HepG2 (cell line): ENCODE data around the gene CUL5. TPM values are rescaled to one million over a fixed set of nuclear protein-coding genes. Genes with fewer than 3 reads are reported as not detected.
A peak's percentile ranks its signal among the peaks of the same experiment; 100 is the strongest.

Experiments
- ASH2L ChIP-seq: fragments of 300-600, 200-600 bp; sonication (generic); IDR thresholded peaks from 2 replicates; pipeline ENCODE4 v1.7.0; 2017; ENCODE audit warnings: low read depth, mild to moderate bottlenecking, moderate library complexity, mixed read lengths, low read length; ENCODE audit not compliant: insufficient read length
- ELF4 ChIP-seq: sonication (generic); formaldehyde crosslinking; IDR thresholded peaks from 2 replicates; pipeline ENCODE4 v1.5.0; 2020; ENCODE audit warnings: missing genetic modification reagents, mild to moderate bottlenecking, moderate library complexity, borderline replicate concordance
- GATAD1 ChIP-seq: IDR thresholded peaks from 2 replicates; pipeline ENCODE4 v1.6.1; 2016; ENCODE audit warnings: missing genetic modification reagents, missing compliant biosample characterization
- HNF4A ChIP-seq: sonication (generic); formaldehyde crosslinking; IDR thresholded peaks from 2 replicates; pipeline ENCODE4 v1.4.0; 2020; ENCODE audit warnings: missing genetic modification reagents
- JDP2 ChIP-seq: sonication (generic); formaldehyde crosslinking; IDR thresholded peaks from 2 replicates; pipeline ENCODE4 v1.8.1; 2022; ENCODE audit warnings: missing genetic modification reagents, borderline replicate concordance
- MTF1 ChIP-seq: sonication (generic); formaldehyde crosslinking; IDR thresholded peaks from 2 replicates; pipeline ENCODE4 v1.5.0; 2020; ENCODE audit warnings: missing genetic modification reagents
- NR0B2 ChIP-seq: sonication (generic); formaldehyde crosslinking; IDR thresholded peaks from 2 replicates; pipeline ENCODE4 v1.4.0; 2020; ENCODE audit warnings: mild to moderate bottlenecking, missing genetic modification reagents
- NR2F1 ChIP-seq, 2 experiments: fragments of 450-650 bp in 1 of 2; formaldehyde crosslinking in 1 of 2; IDR thresholded peaks; 2 replicates each; pipeline versions ENCODE4 v1.5.0 to v1.6.1; 2016 to 2020; ENCODE audit warnings: mild to moderate bottlenecking in 1 of 2, missing compliant biosample characterization in 1 of 2, missing genetic modification reagents in 1 of 2, moderate library complexity in 1 of 2
- NR3C1 ChIP-seq: sonication (generic); formaldehyde crosslinking; IDR thresholded peaks from 2 replicates; pipeline ENCODE4 v1.4.0; 2020; ENCODE audit warnings: missing genetic modification reagents
- PPARG ChIP-seq: conservative IDR thresholded peaks from 2 replicates; pipeline ENCODE4 v1.6.1; 2016; ENCODE audit warnings: missing biosample characterization, missing genetic modification reagents
- SMARCC2 ChIP-seq: fragments of 450-650 bp; IDR thresholded peaks from 2 replicates; pipeline ENCODE4 v1.6.1; 2017; ENCODE audit warnings: antibody characterized with exemption, mild to moderate bottlenecking
- TBX2 ChIP-seq: sonication (generic); formaldehyde crosslinking; IDR thresholded peaks from 2 replicates; pipeline ENCODE4 v1.5.0; 2020; ENCODE audit warnings: missing genetic modification reagents, mild to moderate bottlenecking, borderline replicate concordance
- ZC3H4 ChIP-seq: sonication (generic); formaldehyde crosslinking; IDR thresholded peaks from 2 replicates; pipeline ENCODE4 v1.4.0; 2020; ENCODE audit warnings: missing genetic modification reagents, borderline replicate concordance
- ZMYM2 ChIP-seq: sonication (generic); formaldehyde crosslinking; IDR thresholded peaks from 2 replicates; pipeline ENCODE4 v1.8.0; 2022; ENCODE audit warnings: mild to moderate bottlenecking, missing genetic modification reagents
- ZMYM4 ChIP-seq: sonication (generic); formaldehyde crosslinking; IDR thresholded peaks from 2 replicates; pipeline ENCODE4 v1.8.1; 2023; ENCODE audit warnings: mild to moderate bottlenecking, missing genetic modification reagents
- ZNF101 ChIP-seq: sonication (generic); formaldehyde crosslinking; IDR thresholded peaks from 2 replicates; pipeline ENCODE4 v1.4.0; 2020; ENCODE audit warnings: mild to moderate bottlenecking, low read depth, missing genetic modification reagents, borderline replicate concordance
- ZNF124 ChIP-seq: sonication (generic); formaldehyde crosslinking; IDR thresholded peaks from 2 replicates; pipeline ENCODE4 v1.4.0; 2020; ENCODE audit warnings: missing genetic modification reagents
- ZNF17 ChIP-seq: sonication (generic); formaldehyde crosslinking; IDR thresholded peaks from 2 replicates; pipeline ENCODE4 v1.5.0; 2020; ENCODE audit warnings: mild to moderate bottlenecking, missing genetic modification reagents
- ZNF232 ChIP-seq: sonication (generic); formaldehyde crosslinking; IDR thresholded peaks from 2 replicates; pipeline ENCODE4 v1.4.0; 2020; ENCODE audit warnings: missing genetic modification reagents, borderline replicate concordance
- ZNF451 ChIP-seq: sonication (generic); formaldehyde crosslinking; IDR thresholded peaks from 2 replicates; pipeline ENCODE4 v1.5.0; 2020; ENCODE audit warnings: mild to moderate bottlenecking, missing genetic modification reagents
- ZNF460 ChIP-seq: sonication (generic); formaldehyde crosslinking; IDR thresholded peaks from 2 replicates; pipeline ENCODE4 v1.5.1; 2020; ENCODE audit warnings: missing genetic modification reagents, mild to moderate bottlenecking, borderline replicate concordance
- ZNF563 ChIP-seq: sonication (generic); formaldehyde crosslinking; IDR thresholded peaks from 2 replicates; pipeline ENCODE4 v1.8.0; 2022; ENCODE audit warnings: mild to moderate bottlenecking, moderate library complexity, missing genetic modification reagents
- ZNF614 ChIP-seq: IDR thresholded peaks from 2 replicates; pipeline ENCODE4 v1.6.1; 2018; ENCODE audit warnings: missing biosample characterization, missing genetic modification reagents, inconsistent platforms, borderline replicate concordance
- ZNF724P ChIP-seq: sonication (generic); formaldehyde crosslinking; IDR thresholded peaks from 2 replicates; pipeline ENCODE4 v1.8.0; 2022; ENCODE audit warnings: missing genetic modification reagents, borderline replicate concordance
- ZNF788 ChIP-seq: sonication (generic); formaldehyde crosslinking; IDR thresholded peaks from 2 replicates; pipeline ENCODE4 v1.5.0; 2020; ENCODE audit warnings: mild to moderate bottlenecking, missing genetic modification reagents, borderline replicate concordance
- ZNF792 ChIP-seq: IDR thresholded peaks from 2 replicates; pipeline ENCODE4 v1.6.1; 2016
- ZNF83 ChIP-seq: sonication (generic); formaldehyde crosslinking; IDR thresholded peaks from 2 replicates; pipeline ENCODE4 v1.4.0; 2020; ENCODE audit warnings: missing genetic modification reagents, mild to moderate bottlenecking, borderline replicate concordance
- ZSCAN21 ChIP-seq: sonication (generic); formaldehyde crosslinking; IDR thresholded peaks from 2 replicates; pipeline ENCODE4 v1.8.0; 2022; ENCODE audit warnings: mild to moderate bottlenecking, missing genetic modification reagents, moderate library complexity, borderline replicate concordance
- polyA plus RNA-seq, 8 experiments: library from polyadenylated mRNA; depleted of rRNA in 3 of 8; stranded (reverse) in 7 of 8; unstranded in 1 of 8; fragments of >200 nt; fragmentation: Illumina TruSeq in 4 of 8; extraction: Trizol in 4 of 8; gene quantifications; 2 replicates each; pipeline versions ENCODE4 v1.2.1 to v1.2.3, GENCODE V29; 2011 to 2016; ENCODE audit warnings: low read depth in 4 of 8, missing spikeins in 1 of 8, mixed read lengths in 1 of 8; ENCODE audit not compliant: insufficient read depth in 1 of 8
- total RNA-seq, 5 experiments: library from RNA; depleted of rRNA; stranded (reverse); fragments of >200 nt; fragmentation: Illumina TruSeq; extraction: Trizol; gene quantifications; 2 replicates each; pipeline ENCODE4 v1.2.3, GENCODE V29; 2016; ENCODE audit warnings: low read depth in 1 of 5
- TF ChIP-seq, protein P1 (sequence below): sonication (generic); formaldehyde crosslinking; IDR thresholded peaks from 2 replicates; pipeline ENCODE4 v1.4.0; 2020; ENCODE audit warnings: missing genetic modification reagents, borderline replicate concordance

Gene CUL5
- total and polyA plus RNA-seq, 2 of the 13 experiments (the other 11 are each of a cell fraction or from before 2014, with no cell fraction given): 7.0 to 24.7 TPM

DNA sequence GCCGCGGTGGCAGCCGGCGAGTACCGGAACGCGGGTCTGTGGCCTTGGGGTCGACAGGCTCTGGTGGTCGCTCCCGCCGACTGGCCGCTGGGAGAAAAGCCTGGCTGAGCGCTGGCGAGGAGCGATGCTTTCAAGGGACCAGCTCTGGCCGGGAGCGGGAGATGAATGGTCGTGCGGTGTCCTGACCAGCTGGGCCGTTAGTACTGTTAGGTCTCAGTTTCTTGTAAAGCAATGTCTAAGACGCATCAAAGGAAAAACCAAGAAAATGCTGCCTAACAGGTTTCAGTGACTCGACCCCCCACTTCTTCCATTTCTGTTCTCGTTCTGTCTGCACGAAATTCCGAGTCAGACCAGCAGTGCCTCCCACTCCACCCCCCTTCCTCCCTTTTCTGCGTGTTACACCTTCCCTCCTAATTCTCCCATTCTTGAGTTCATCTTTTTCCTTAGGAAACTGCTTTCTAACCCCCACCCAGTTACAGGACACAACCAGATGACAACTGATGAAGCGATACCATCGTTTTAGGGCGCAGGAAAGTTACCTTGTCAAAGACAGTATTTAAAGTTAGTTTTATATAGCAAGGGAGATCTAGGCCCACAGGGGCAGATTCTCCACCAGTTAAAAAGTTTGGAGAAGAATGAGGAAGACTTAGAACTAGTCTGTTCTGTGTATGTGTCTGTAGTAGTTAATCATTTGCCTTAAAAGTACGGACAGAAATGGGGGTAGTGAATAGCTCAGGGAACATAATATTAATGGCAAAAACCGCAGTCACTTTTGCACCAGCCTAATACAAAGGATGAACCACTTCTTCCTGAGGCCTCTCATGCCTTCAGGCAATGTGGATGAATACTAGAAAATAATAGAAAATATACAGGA is 1.0 kb downstream of the CUL5 start (continued):
- TF ChIP-seq ZNF724P (CRISPR knock-in tag) (no peak), NR3C1 (CRISPR knock-in tag) (no peak), ZC3H4 (CRISPR knock-in tag) (no peak), ZNF232 (CRISPR knock-in tag) (0 out of 2 replicates have a peak, but pooled peaks have one; percentile 10), ZMYM2 (CRISPR knock-in tag) (no peak; the same call in 1 of the 2 replicates), TBX2 (CRISPR knock-in tag) (peak; percentile 46; the same call in 1 of the 2 replicates), ZSCAN21 (CRISPR knock-in tag) (no peak), HNF4A (CRISPR knock-in tag) (no peak), ZNF792 (CRISPR knock-in tag) (no peak), NR2F1 (CRISPR knock-in tag; IDR thresholded peaks at IDR 0.05) (no peak), ZNF83 (CRISPR knock-in tag) (no peak), PPARG (CRISPR knock-in tag) (no peak), JDP2 (CRISPR knock-in tag) (no peak), ELF4 (CRISPR knock-in tag) (no peak), MTF1 (CRISPR knock-in tag) (no peak), ZNF460 (CRISPR knock-in tag) (no peak), ZMYM4 (no peak), ZNF563 (no peak), SMARCC2 (no peak), NR0B2 (CRISPR knock-in tag) (no peak), ZNF788 (no peak), ASH2L (peak; percentile 40), ZNF451 (CRISPR knock-in tag) (no peak), ZNF614 (CRISPR knock-in tag) (no peak), ZNF17 (CRISPR knock-in tag) (no peak), GATAD1 (CRISPR knock-in tag) (no peak), ZNF101 (CRISPR knock-in tag) (no peak), ZNF124 (CRISPR knock-in tag) (no peak)
- TF ChIP-seq, protein P1, sequence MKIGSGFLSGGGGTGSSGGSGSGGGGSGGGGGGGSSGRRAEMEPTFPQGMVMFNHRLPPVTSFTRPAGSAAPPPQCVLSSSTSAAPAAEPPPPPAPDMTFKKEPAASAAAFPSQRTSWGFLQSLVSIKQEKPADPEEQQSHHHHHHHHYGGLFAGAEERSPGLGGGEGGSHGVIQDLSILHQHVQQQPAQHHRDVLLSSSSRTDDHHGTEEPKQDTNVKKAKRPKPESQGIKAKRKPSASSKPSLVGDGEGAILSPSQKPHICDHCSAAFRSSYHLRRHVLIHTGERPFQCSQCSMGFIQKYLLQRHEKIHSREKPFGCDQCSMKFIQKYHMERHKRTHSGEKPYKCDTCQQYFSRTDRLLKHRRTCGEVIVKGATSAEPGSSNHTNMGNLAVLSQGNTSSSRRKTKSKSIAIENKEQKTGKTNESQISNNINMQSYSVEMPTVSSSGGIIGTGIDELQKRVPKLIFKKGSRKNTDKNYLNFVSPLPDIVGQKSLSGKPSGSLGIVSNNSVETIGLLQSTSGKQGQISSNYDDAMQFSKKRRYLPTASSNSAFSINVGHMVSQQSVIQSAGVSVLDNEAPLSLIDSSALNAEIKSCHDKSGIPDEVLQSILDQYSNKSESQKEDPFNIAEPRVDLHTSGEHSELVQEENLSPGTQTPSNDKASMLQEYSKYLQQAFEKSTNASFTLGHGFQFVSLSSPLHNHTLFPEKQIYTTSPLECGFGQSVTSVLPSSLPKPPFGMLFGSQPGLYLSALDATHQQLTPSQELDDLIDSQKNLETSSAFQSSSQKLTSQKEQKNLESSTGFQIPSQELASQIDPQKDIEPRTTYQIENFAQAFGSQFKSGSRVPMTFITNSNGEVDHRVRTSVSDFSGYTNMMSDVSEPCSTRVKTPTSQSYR: no peak
